GM08714 (cell line): Measurements from ENCODE around the gene LMCD1.

ENCODE experiments used
- H3K4me3 ChIP-seq: fragments of 200-500 bp; sonication (Bioruptor generic); 2 replicates; pipeline ENCODE4 v1.5.1; 2014; ENCODE audit warnings: mild to moderate bottlenecking, low read length, inconsistent platforms
- ZNF274 ChIP-seq: IDR thresholded peaks from 2 replicates; pipeline ENCODE4 v1.6.1; 2012; ENCODE audit warnings: mild to moderate bottlenecking, low read depth, low read length

The LMCD1 gene

GRCh38 chr3:8548502-8549275, 47.1 kb downstream of the LMCD1 start:
- no peak overlapping the region for H3K4me3 ChIP-seq
- no peak for TF ChIP-seq ZNF274

- TF ChIP-seq ZNF274 = no peak
- no peak overlapping the region for H3K4me3 ChIP-seq
These were observed 47.7 kb downstream of the LMCD1 start for GRCh38 chr3:8549354-8549753.

- no peak overlapping the region for H3K4me3 ChIP-seq
- TF ChIP-seq ZNF274 = no peak
These were observed 49.0 kb downstream of the LMCD1 start for GRCh38 chr3:8550611-8551010.

GRCh38 chr3:8552223-8552762, 50.7 kb downstream of the LMCD1 start:
- TF ChIP-seq ZNF274 = no peak
- H3K4me3 ChIP-seq = no peak overlapping the region

- no peak overlapping the region for H3K4me3 ChIP-seq
- TF ChIP-seq ZNF274 = no peak
These were observed 51.8 kb downstream of the LMCD1 start for GRCh38 chr3:8553405-8553804.

GRCh38 chr3:8554696-8555095, 53.1 kb downstream of the LMCD1 start:
- TF ChIP-seq ZNF274 = no peak
- no peak overlapping the region for H3K4me3 ChIP-seq

- H3K4me3 ChIP-seq = no peak overlapping the region
- TF ChIP-seq ZNF274 = no peak
These were observed 53.6 kb downstream of the LMCD1 start for GRCh38 chr3:8555113-8555661.

- no peak for TF ChIP-seq ZNF274
- no peak overlapping the region for H3K4me3 ChIP-seq
These were observed 54.3 kb downstream of the LMCD1 start for GRCh38 chr3:8555725-8556472.

GRCh38 chr3:8556473-8556869, 54.8 kb downstream of the LMCD1 start:
- no peak overlapping the region for H3K4me3 ChIP-seq
- no peak for TF ChIP-seq ZNF274

GRCh38 chr3:8557298-8557697, 55.7 kb downstream of the LMCD1 start:
- no peak for TF ChIP-seq ZNF274
- H3K4me3 ChIP-seq = no peak overlapping the region

GRCh38 chr3:8558645-8559044, 57.0 kb downstream of the LMCD1 start:
- no peak for TF ChIP-seq ZNF274
- H3K4me3 ChIP-seq = no peak overlapping the region

GRCh38 chr3:8559351-8559750, 57.7 kb downstream of the LMCD1 start:
- TF ChIP-seq ZNF274 = no peak
- no peak overlapping the region for H3K4me3 ChIP-seq

GRCh38 chr3:8560366-8561007, 58.9 kb downstream of the LMCD1 start:
- TF ChIP-seq ZNF274 = no peak
- no peak overlapping the region for H3K4me3 ChIP-seq

GRCh38 chr3:8561370-8561769, 59.7 kb downstream of the LMCD1 start:
- TF ChIP-seq ZNF274 = no peak
- no peak overlapping the region for H3K4me3 ChIP-seq
